HG03097 (cell line): ENCODE measurements around the gene ATP1A2.

ENCODE experiments used
- ATAC-seq: cut with Tn5 transposase; IDR thresholded peaks from one replicate; pipeline ENCODE4 v1.9.1; 2021; ENCODE audit not compliant: unreplicated experiment, low FRiP score

The ATP1A2 gene

GRCh38 chr1:160139840-160140239, 24.3 kb downstream of the ATP1A2 start:
- ATAC-seq: no peak

GRCh38 chr1:160143695-160144094, 28.1 kb downstream of the ATP1A2 start:
- ATAC-seq: no peak

- ATAC-seq: no peak
Measured at GRCh38 chr1:160144921-160145320, 29.4 kb downstream of the ATP1A2 start.

GRCh38 chr1:160146107-160146506, 30.5 kb downstream of the ATP1A2 start:
- no peak for ATAC-seq

- no peak for ATAC-seq
Measured at GRCh38 chr1:160148121-160148520, 32.6 kb downstream of the ATP1A2 start.

- ATAC-seq: no peak
Measured at GRCh38 chr1:160149233-160149632, 33.7 kb downstream of the ATP1A2 start.

- ATAC-seq: no peak
Measured at GRCh38 chr1:160149716-160150115, 34.2 kb downstream of the ATP1A2 start.

- ATAC-seq: no peak
Measured at GRCh38 chr1:160151303-160151702, 35.7 kb downstream of the ATP1A2 start, which contains the start of gene ATP1A4. ATP1A4 (plus strand) TSS chr1:160151603; CDS start chr1:160152041, 438 bp downstream.

GRCh38 chr1:160154790-160155189, 39.2 kb downstream of the ATP1A2 start:
- ATAC-seq: no peak

- ATAC-seq: no peak
Measured at GRCh38 chr1:160156361-160156760, 40.8 kb downstream of the ATP1A2 start.

- ATAC-seq: no peak
Measured at GRCh38 chr1:160157174-160157573, 41.6 kb downstream of the ATP1A2 start.

- ATAC-seq: no peak
Measured at GRCh38 chr1:160158031-160158430, 42.5 kb downstream of the ATP1A2 start.

- ATAC-seq: no peak
Measured at GRCh38 chr1:160158534-160158933, 43.0 kb downstream of the ATP1A2 start.

- ATAC-seq: no peak
Measured at GRCh38 chr1:160159846-160160245, 44.3 kb downstream of the ATP1A2 start.

- ATAC-seq: no peak
Measured at GRCh38 chr1:160161965-160162705, 46.6 kb downstream of the ATP1A2 start.

- no peak for ATAC-seq
Measured at GRCh38 chr1:160162931-160163330, 47.4 kb downstream of the ATP1A2 start.

GRCh38 chr1:160163615-160164014, 48.1 kb downstream of the ATP1A2 start:
- no peak for ATAC-seq

GRCh38 chr1:160164121-160164520, 48.6 kb downstream of the ATP1A2 start:
- no peak for ATAC-seq

- no peak for ATAC-seq
Measured at GRCh38 chr1:160166166-160166868, 50.8 kb downstream of the ATP1A2 start.

GRCh38 chr1:160167056-160167455, 51.5 kb downstream of the ATP1A2 start:
- ATAC-seq: no peak

GRCh38 chr1:160167580-160167979, 52.0 kb downstream of the ATP1A2 start:
- no peak for ATAC-seq

GRCh38 chr1:160168016-160168415, 52.5 kb downstream of the ATP1A2 start:
- ATAC-seq: no peak
